ENCODE results near the gene ECHS1. TPM values are rescaled to one million over a fixed set of nuclear protein-coding genes. Genes with fewer than 3 reads are reported as not detected.

ECHS1 gene
- total and polyA plus RNA-seq, 2 donors (not counting 3 experiments of a cell fraction or from before 2014, with no cell fraction given): 46.2 to 108 TPM

DNA sequence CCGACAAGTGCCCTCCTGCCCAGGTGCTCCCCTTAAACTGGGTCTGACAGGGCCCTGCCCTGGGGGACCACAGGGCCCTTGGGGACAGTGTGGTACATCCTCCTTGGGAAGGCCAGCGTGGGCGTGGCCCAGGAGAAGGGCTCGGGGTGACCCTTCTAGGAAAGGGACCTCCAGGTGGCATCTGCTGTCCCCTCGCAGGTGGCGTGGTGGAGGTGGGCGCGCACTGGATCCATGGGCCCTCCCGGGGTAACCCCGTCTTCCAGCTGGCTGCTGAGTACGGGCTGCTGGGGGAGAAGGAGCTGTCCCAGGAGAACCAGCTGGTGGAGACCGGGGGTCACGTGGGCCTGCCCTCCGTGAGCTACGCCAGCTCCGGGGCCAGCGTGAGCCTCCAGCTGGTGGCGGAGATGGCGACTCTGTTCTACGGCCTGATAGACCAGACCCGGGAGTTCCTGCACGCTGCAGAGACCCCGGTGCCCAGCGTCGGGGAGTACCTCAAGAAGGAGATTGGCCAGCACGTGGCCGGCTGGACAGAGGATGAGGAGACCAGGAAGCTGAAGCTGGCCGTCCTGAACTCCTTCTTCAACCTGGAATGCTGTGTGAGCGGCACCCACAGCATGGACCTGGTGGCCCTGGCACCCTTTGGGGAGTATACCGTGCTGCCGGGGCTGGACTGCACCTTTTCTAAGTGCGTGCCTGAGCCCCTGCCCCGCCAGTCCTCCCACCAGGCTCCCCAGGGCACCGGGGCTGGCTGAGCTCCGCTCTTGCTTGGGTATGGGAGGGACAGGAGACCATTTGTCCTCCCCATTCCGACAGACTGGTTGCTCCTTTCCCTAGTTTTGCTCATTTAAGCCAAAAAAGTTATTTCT is 6.9 kb upstream of the ECHS1 start:
- no peaks in the 10 kb centered on the region for H4K20me1 ChIP-seq (replicated peaks; ENCODE audit: control insufficient read depth, extremely low read depth, insufficient read depth, low read length)
- TF ChIP-seq POLR2AphosphoS5 (IDR thresholded peaks at IDR 0.05; ENCODE audit: insufficient read depth, low read depth, low read length) (no peak), GATA2 (IDR thresholded peaks at IDR 0.05; ENCODE audit: insufficient read depth, insufficient read length, low read depth, low read length) (no peak), MYC (IDR thresholded peaks at IDR 0.05; ENCODE audit: low read depth, low read length) (no peak), EZH2 (IDR thresholded peaks at IDR 0.05; ENCODE audit: borderline replicate concordance, low read depth, low read length, severe bottlenecking) (no peak), JUN (IDR thresholded peaks at IDR 0.05; ENCODE audit: borderline replicate concordance, insufficient read depth, insufficient read length, low read depth) (no peak), FOS (IDR thresholded peaks at IDR 0.05; ENCODE audit: borderline replicate concordance, insufficient read depth, low read length) (no peak), CTCF (IDR thresholded peaks at IDR 0.05; ENCODE audit: extremely low read depth in 1 of 2, insufficient read depth in 1 of 2, low read depth in 1 of 2, low read length in 2 of 2) (no peak), POLR2A (IDR thresholded peaks at IDR 0.05; ENCODE audit: low read depth, low read length) (no peak)
- TF ChIP-seq, protein P1, sequence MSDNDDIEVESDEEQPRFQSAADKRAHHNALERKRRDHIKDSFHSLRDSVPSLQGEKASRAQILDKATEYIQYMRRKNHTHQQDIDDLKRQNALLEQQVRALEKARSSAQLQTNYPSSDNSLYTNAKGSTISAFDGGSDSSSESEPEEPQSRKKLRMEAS (IDR thresholded peaks at IDR 0.05; ENCODE audit: insufficient read depth, insufficient read length): no peak
- DNase-seq (ENCODE audit: low read depth, low spot score): no peak
- no peaks in the 10 kb centered on the region for H3K27me3 ChIP-seq (ENCODE audit: control insufficient read depth in 2 of 2, insufficient read depth in 2 of 2, low read length in 2 of 2)
- no peak overlapping the region for H3K4me2 ChIP-seq (ENCODE audit: insufficient read depth, low read length)
- POLR2A ChIA-PET: no interaction called here
- no TSS peak for BruUV-seq (replicated peaks)
- H3K4me1 ChIP-seq (ENCODE audit: control insufficient read depth, extremely low read depth, insufficient read depth, low read length): peaks cover 8% of the 10 kb centered on the region
- peak overlapping the region in 2 of 3 experiments; percentile 30 to 54 for H3K4me3 ChIP-seq (replicated peaks in 1 of 3; ENCODE audit: insufficient read depth in 1 of 3, low read depth in 1 of 3, low read length in 3 of 3)
- CTCF ChIA-PET: interaction anchor here (1.9 kb wide), 1 partner anchor 10 kb away, joined by 9 read pairs; no protein-coding TSS in a partner anchor
- no peak overlapping the region for H3K9ac ChIP-seq (replicated peaks; ENCODE audit: extremely low read depth, insufficient read depth, low read length)
- no peaks in the 10 kb centered on the region for H3K36me3 ChIP-seq (ENCODE audit: control insufficient read depth in 2 of 2, extremely low read depth in 1 of 2, insufficient read depth in 2 of 2, low read length in 2 of 2)
- H3K9me1 ChIP-seq (replicated peaks; ENCODE audit: control insufficient read depth, extremely low read depth, insufficient read depth, low read length): no peaks in the 10 kb centered on the region
- no peak overlapping the region for H3K27ac ChIP-seq (ENCODE audit: insufficient read depth, low read depth, low read length)
- no peaks in the 10 kb centered on the region for H3K9me3 ChIP-seq (replicated peaks; ENCODE audit: control insufficient read depth, insufficient read depth, low read length)
- dilution Hi-C loops (cut with MboI; ENCODE audit: extremely low pct_ligation_motif_present, low sequenced_read_pairs): no loop called here
- H3K79me2 ChIP-seq (ENCODE audit: control insufficient read depth, insufficient read depth, low read length): no peaks in the 10 kb centered on the region
- no peak overlapping the region for H2AFZ ChIP-seq (ENCODE audit: low read depth, low read length)
- intact Hi-C loops (cut with micrococcal nuclease): no loop called here
- no peak for FAIRE-seq

Data from endothelial cell of umbilical vein (primary cell).